Esophagus squamous epithelium (tissue), 5 donors: ENCODE results near the gene NR5A2. TPM values are rescaled to one million over a fixed set of nuclear protein-coding genes. Genes with fewer than 3 reads are reported as not detected.

Experiments used
- DNase-seq: peaks from one replicate; lab custom pipeline; 2025; lab: John Stamatoyannopoulos, UW
- H3K27ac ChIP-seq, 4 donors: fragments of 200-600 bp; sonication (generic); one replicate each; pipeline ENCODE4 v1.5.1; 2016 to 2019; ENCODE audit warnings: mild to moderate bottlenecking in 1 of 4
- H3K27me3 ChIP-seq, 4 donors: fragments of 200-600 bp; sonication (generic); 1 replicate in 3 of 4; 2 replicates in 1 of 4; pipeline versions ENCODE4 v1.5.1 to v1.6.0; 2017 to 2021; ENCODE audit warnings: antibody characterized with exemption in 1 of 4
- H3K36me3 ChIP-seq, 3 donors: fragments of 200-600 bp; sonication (generic); one replicate each; pipeline ENCODE4 v1.5.1; 2016 to 2019
- H3K4me1 ChIP-seq, 3 donors: fragments of 200-600 bp; sonication (generic); one replicate each; pipeline ENCODE4 v1.5.1; 2017 to 2019
- H3K4me3 ChIP-seq, 4 donors: fragments of 200-600 bp; sonication (generic); 1 replicate in 3 of 4; 2 replicates in 1 of 4; pipeline ENCODE4 v1.5.1; 2016 to 2019; ENCODE audit warnings: mild to moderate bottlenecking in 2 of 4, moderate library complexity in 1 of 4
- H3K9me3 ChIP-seq, 3 donors: fragments of 200-600 bp; sonication (generic); one replicate each; pipeline ENCODE4 v1.5.1; 2016 to 2019
- POLR2A ChIP-seq, 4 donors: fragments of 450-650 bp; IDR thresholded peaks; one replicate each; pipeline ENCODE4 v1.6.1; 2017; ENCODE audit warnings: antibody characterized with exemption in 4 of 4, mild to moderate bottlenecking in 4 of 4, moderate library complexity in 3 of 4
- WGBS, 2 donors: methylation state at CpG; one replicate each; pipeline ENCODE4 v1.1.5; 2018; 5-methylcytosine and 5-hydroxymethylcytosine counted together
- intact Hi-C: fragments of 100-400 bp; cut with DNase I; formaldehyde crosslinking; loops from one replicate; pipeline ENCODE4 v1.15.0; 2022
- total RNA-seq, 4 donors: library from RNA; depleted of rRNA; stranded (reverse); fragments of >200 nt; gene quantifications; one replicate each; pipeline ENCODE4 v1.1.0, GENCODE V29; 2016
- TF ChIP-seq, protein P1 (sequence below), 6 experiments: fragments of 450-650 bp in 4 of 6; fragments of 200-600 bp in 2 of 6; sonication (generic) in 2 of 6; IDR thresholded peaks; one replicate each; pipeline ENCODE4 v1.5.1; 2016 to 2019; ENCODE audit warnings: antibody characterized with exemption in 6 of 6, mild to moderate bottlenecking in 4 of 6, moderate library complexity in 4 of 6
- donor health status: DM: yes; HTN: yes; CAD: no.

Gene NR5A2
- total RNA-seq, 4 donors from 2014 or later = 0.30 to 4.2 (median 0.87) TPM

DNA sequence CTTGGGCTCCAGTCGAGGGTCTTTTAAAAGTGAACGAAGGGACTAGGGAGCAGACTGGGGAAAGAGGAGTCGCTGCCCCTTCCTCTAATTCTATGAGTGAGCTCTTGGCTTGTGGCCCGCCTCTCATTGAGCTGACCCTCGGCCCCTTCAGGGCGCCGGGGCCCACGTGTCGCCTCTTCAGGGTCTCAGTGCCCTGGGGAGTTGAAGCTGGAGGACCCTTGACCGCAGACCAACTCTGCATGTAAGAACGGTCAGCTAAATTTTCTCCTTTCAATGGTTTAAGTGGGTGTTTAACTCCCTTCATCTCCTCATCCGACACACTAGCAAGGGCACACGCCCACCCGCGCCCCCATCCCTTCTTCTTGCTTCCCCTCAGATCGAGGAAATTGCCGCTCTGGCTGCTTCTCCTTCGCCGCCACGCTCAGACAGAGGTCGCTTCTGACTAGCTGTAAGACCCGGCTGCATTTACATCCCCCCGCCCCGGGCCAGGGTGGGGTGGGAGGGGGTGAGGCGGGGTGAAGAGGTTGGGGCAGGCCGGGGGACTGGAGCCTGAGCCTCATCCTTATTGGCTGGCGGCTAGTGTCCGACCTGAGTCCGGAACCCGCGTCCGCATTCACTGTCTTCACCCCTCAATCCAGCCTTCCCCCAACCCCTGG is 10.9 kb downstream of the NR5A2 start:
- WGBS, 2 donors = 16 to 29% methylated on average over 19 to 31 of the region's 32 CpGs
- Histone ChIP-seq H3K27me3 (peaks cover 40 to 100% (median 64%) of the 10 kb centered on the region in 4 donors), H3K9me3 (no peaks in the 10 kb centered on the region), H3K36me3 (no peaks in the 10 kb centered on the region), H3K4me1 (peaks cover 18 to 71% (median 24%) of the 10 kb centered on the region in 3 donors), H3K4me3 (peak overlapping the region in 3 of 4 donors; percentile 41 to 68 (median 51)), H3K27ac (peak overlapping the region in 2 of 4 donors; percentile 62 to 69)
- intact Hi-C loops = no loop called here
- no peak for DNase-seq
- TF ChIP-seq, protein P1, sequence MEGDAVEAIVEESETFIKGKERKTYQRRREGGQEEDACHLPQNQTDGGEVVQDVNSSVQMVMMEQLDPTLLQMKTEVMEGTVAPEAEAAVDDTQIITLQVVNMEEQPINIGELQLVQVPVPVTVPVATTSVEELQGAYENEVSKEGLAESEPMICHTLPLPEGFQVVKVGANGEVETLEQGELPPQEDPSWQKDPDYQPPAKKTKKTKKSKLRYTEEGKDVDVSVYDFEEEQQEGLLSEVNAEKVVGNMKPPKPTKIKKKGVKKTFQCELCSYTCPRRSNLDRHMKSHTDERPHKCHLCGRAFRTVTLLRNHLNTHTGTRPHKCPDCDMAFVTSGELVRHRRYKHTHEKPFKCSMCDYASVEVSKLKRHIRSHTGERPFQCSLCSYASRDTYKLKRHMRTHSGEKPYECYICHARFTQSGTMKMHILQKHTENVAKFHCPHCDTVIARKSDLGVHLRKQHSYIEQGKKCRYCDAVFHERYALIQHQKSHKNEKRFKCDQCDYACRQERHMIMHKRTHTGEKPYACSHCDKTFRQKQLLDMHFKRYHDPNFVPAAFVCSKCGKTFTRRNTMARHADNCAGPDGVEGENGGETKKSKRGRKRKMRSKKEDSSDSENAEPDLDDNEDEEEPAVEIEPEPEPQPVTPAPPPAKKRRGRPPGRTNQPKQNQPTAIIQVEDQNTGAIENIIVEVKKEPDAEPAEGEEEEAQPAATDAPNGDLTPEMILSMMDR (IDR thresholded peaks at IDR 0.05) = no peak
- no peak for TF ChIP-seq POLR2A (IDR thresholded peaks at IDR 0.05)

DNA sequence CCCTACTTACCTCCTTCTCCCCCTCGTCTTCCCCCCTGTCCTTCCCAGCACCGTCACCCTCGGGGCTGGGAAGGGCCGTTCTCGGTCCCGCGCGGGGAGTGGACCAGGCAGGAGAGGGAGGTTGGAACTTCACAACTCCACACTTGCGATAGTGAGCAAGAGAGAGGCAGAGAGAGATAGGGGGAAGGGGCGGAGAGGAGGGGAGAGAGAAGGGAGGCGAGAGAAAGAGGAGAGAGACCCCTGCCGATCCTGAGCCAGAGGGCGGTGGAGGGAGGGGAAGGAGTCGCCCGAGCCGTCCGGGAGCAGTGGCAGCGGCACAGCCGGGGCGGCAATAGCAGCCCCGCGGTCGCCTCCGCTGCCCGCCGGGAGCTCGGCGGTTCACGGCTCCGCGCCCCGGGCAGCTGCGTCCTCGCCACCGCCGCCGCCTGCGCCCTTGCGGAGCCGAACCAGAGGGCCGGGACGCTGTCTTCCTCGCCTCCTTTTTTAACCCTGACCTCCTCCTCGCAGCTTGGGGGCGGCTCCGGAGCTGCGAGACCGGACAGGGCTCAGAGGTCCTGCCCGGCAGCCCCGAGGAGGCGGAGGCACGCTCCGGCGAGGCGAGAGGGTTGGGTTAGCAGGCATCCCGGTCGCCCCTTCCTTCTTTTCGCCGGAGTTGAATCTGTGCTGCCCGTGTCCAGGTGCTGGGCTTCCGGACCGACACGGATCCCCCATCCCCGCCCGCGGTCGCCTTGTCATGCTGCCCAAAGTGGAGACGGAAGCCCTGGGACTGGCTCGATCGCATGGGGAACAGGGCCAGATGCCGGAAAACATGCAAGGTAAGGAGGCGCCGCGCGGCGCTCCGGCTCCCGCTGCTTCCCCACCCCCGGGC is 11.7 kb downstream of the NR5A2 start:
- no peak for DNase-seq
- 0 to 2% methylated on average over 11 to 16 of the region's 79 CpGs for WGBS, 2 donors
- peaks cover 36 to 100% (median 62%) of the 10 kb centered on the region in 4 donors for H3K27me3 ChIP-seq
- H3K4me3 ChIP-seq = peak overlapping the region; percentile 34 to 68 (median 46)
- H3K9me3 ChIP-seq = no peaks in the 10 kb centered on the region
- peaks cover 18 to 69% (median 24%) of the 10 kb centered on the region in 3 donors for H3K4me1 ChIP-seq
- TF ChIP-seq POLR2A (IDR thresholded peaks at IDR 0.05) = no peak
- TF ChIP-seq, protein P1 (IDR thresholded peaks at IDR 0.05) = no peak
- no peaks in the 10 kb centered on the region for H3K36me3 ChIP-seq
- intact Hi-C loops = no loop called here
- peak overlapping the region; percentile 15 to 69 (median 65) for H3K27ac ChIP-seq

DNA sequence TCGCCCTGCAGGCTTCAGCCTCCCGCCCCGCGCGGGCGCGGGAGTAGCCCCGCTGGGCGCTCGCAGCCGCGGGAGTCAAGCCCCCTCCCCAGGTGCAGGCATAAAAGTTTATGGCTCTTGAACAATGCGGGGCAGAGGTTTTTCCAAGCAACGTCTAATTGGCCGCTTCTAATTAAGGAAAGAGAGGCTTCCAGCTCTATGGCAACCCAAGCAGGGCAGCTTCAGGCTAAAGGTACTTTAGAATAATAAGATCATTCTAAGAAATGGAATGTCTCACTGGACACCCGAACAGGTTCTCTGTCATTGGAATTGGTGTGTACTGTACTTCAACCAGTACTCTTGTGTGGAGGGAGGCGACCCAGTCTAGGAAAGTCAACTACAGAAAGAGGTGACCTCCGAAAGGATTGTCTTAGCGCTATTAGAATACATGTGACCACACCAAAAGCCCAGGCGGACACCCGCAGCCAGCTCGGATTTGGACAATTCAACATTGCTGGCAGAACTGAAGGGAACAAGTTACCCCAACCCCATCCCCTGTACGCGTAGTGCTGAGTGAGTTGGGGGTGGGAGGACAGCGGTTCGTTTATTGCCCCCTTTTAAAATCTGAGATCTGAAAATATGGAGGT is 12.5 kb downstream of the NR5A2 start:
- WGBS, 2 donors = 4% methylated on average over 11 to 13 of the region's 26 CpGs
- Histone ChIP-seq H3K9me3 (no peaks in the 10 kb centered on the region), H3K4me1 (peaks cover 18 to 62% (median 22%) of the 10 kb centered on the region in 3 donors), H3K36me3 (no peaks in the 10 kb centered on the region), H3K27ac (peak overlapping the region; percentile 15 to 69 (median 65)), H3K27me3 (peaks cover 32 to 100% (median 61%) of the 10 kb centered on the region in 4 donors), H3K4me3 (peak overlapping the region; percentile 34 to 68 (median 46))
- TF ChIP-seq, protein P1 (IDR thresholded peaks at IDR 0.05) = no peak
- no peak for TF ChIP-seq POLR2A (IDR thresholded peaks at IDR 0.05)
- intact Hi-C loops = no loop called here
- DNase-seq = no peak

DNA sequence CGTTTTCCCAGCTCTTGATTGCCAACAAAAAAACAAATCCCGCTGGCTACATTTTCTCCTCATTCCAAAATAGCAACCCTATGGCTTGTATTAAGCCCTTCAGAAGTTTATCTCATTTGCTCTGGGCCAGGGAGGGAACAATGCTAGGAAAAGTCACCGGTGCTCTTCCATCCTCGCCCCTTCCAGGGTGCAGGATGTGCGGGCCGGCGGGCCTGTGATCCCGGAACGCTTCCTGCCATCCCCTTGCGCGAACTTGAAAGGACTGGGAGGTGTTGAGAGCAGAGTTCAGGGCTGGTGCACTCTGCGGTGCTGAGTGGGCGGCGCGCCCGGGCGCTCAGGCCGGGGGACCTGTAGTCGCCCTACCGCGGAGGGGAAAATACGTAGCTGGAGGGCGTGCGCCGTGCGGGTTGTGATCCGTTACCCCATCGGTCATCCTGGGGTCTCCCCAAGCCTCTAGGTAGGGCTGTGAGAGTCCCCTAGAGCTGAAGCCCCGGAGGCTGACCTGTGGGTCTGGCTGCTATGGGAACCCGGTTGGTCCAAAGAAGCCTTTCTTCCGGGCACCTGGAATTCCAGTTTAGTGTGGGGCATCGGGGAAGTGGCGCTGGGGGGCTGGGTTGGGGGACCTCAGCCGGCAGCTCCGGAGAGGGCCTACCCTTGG is 13.1 kb downstream of the NR5A2 start:
- WGBS, 2 donors = 4 to 8% methylated on average over 4 to 6 of the region's 35 CpGs
- peaks cover 18 to 55% (median 18%) of the 10 kb centered on the region in 3 donors for H3K4me1 ChIP-seq
- H3K9me3 ChIP-seq = no peaks in the 10 kb centered on the region
- H3K27me3 ChIP-seq = peaks cover 32 to 100% (median 58%) of the 10 kb centered on the region in 4 donors
- no peak for DNase-seq
- TF ChIP-seq, protein P1 (IDR thresholded peaks at IDR 0.05) = no peak
- peak in 1 of 4 donors; percentile 11 for TF ChIP-seq POLR2A (IDR thresholded peaks at IDR 0.05)
- peak overlapping the region; percentile 1 to 69 (median 65) for H3K27ac ChIP-seq
- no peaks in the 10 kb centered on the region for H3K36me3 ChIP-seq
- H3K4me3 ChIP-seq = peak overlapping the region in 3 of 4 donors; percentile 41 to 68 (median 51)
- intact Hi-C loops = no loop called here
